HepG2 (cell line): ENCODE measurements around the gene PTPN14. TPM values are rescaled to one million over a fixed set of nuclear protein-coding genes. Genes with fewer than 3 reads are reported as not detected.
A peak's percentile ranks its signal among the peaks of the same experiment; 100 is the strongest.

Experiments used
- ELF1 ChIP-seq: sonication (generic); formaldehyde crosslinking; IDR thresholded peaks from 2 replicates; pipeline ENCODE4 v1.4.0; 2020; ENCODE audit warnings: missing genetic modification reagents
- HIVEP1 ChIP-seq: sonication (generic); formaldehyde crosslinking; IDR thresholded peaks from 2 replicates; pipeline ENCODE4 v1.4.0; 2020; ENCODE audit warnings: mild to moderate bottlenecking, missing genetic modification reagents
- RBM39 ChIP-seq: fragments of 200-400 bp; formaldehyde crosslinking; IDR thresholded peaks from one replicate; pipeline ENCODE4 v1.6.1; 2018; ENCODE audit warnings: antibody characterized with exemption, mild to moderate bottlenecking, low read depth, low read length; ENCODE audit not compliant: poor library complexity, severe bottlenecking
- RELA ChIP-seq: sonication (generic); formaldehyde crosslinking; IDR thresholded peaks from 2 replicates; pipeline ENCODE4 v1.4.0; 2020; ENCODE audit warnings: missing genetic modification reagents
- SAP130 ChIP-seq: IDR thresholded peaks from 2 replicates; pipeline ENCODE4 v1.6.1; 2016; ENCODE audit warnings: low read depth
- SP2 ChIP-seq: sonication (generic); formaldehyde crosslinking; IDR thresholded peaks from 2 replicates; pipeline ENCODE4 v1.5.1; 2020; ENCODE audit warnings: mild to moderate bottlenecking, missing genetic modification reagents
- ZFX ChIP-seq: sonication (generic); formaldehyde crosslinking; IDR thresholded peaks from 2 replicates; pipeline ENCODE4 v1.4.0; 2020; ENCODE audit warnings: mild to moderate bottlenecking, low read depth, missing genetic modification reagents, moderate library complexity
- ZNF101 ChIP-seq: sonication (generic); formaldehyde crosslinking; IDR thresholded peaks from 2 replicates; pipeline ENCODE4 v1.4.0; 2020; ENCODE audit warnings: mild to moderate bottlenecking, low read depth, missing genetic modification reagents, borderline replicate concordance
- ZNF354B ChIP-seq: sonication (generic); formaldehyde crosslinking; IDR thresholded peaks from 2 replicates; pipeline ENCODE4 v1.8.0; 2022; ENCODE audit warnings: mild to moderate bottlenecking, missing genetic modification reagents
- ZNF430 ChIP-seq: sonication (generic); formaldehyde crosslinking; IDR thresholded peaks from 2 replicates; pipeline ENCODE4 v1.9.0; 2021; ENCODE audit warnings: mild to moderate bottlenecking, missing genetic modification reagents
- polyA plus RNA-seq, 8 experiments: library from polyadenylated mRNA; depleted of rRNA in 3 of 8; stranded (reverse) in 7 of 8; unstranded in 1 of 8; fragments of >200 nt; fragmentation: Illumina TruSeq in 4 of 8; extraction: Trizol in 4 of 8; gene quantifications; 2 replicates each; pipeline versions ENCODE4 v1.2.1 to v1.2.3, GENCODE V29; 2011 to 2016; ENCODE audit warnings: low read depth in 4 of 8, missing spikeins in 1 of 8, mixed read lengths in 1 of 8; ENCODE audit not compliant: insufficient read depth in 1 of 8
- total RNA-seq, 5 experiments: library from RNA; depleted of rRNA; stranded (reverse); fragments of >200 nt; fragmentation: Illumina TruSeq; extraction: Trizol; gene quantifications; 2 replicates each; pipeline ENCODE4 v1.2.3, GENCODE V29; 2016; ENCODE audit warnings: low read depth in 1 of 5
- TF ChIP-seq, protein P1 (sequence below), 2 experiments: fragments of 450-650 bp in 1 of 2; sonication (generic) in 1 of 2; formaldehyde crosslinking in 1 of 2; IDR thresholded peaks; 2 replicates each; pipeline versions ENCODE4 v1.6.1 to v1.8.0; 2016 to 2022; ENCODE audit warnings: antibody characterized with exemption in 1 of 2, mild to moderate bottlenecking in 1 of 2, missing genetic modification reagents in 1 of 2
- TF ChIP-seq, protein P2 (sequence below): sonication (generic); formaldehyde crosslinking; IDR thresholded peaks from 2 replicates; pipeline ENCODE4 v1.5.1; 2020; ENCODE audit warnings: mild to moderate bottlenecking, missing genetic modification reagents, borderline replicate concordance
- TF ChIP-seq, protein P3 (sequence below): sonication (generic); formaldehyde crosslinking; IDR thresholded peaks from 2 replicates; pipeline ENCODE4 v1.8.0; 2022; ENCODE audit warnings: mild to moderate bottlenecking, missing genetic modification reagents, borderline replicate concordance
- TF ChIP-seq, protein P4 (sequence below): sonication (generic); formaldehyde crosslinking; IDR thresholded peaks from 2 replicates; pipeline ENCODE4 v1.4.0; 2020; ENCODE audit warnings: missing genetic modification reagents, mild to moderate bottlenecking, borderline replicate concordance

Gene PTPN14
- total and polyA plus RNA-seq, 2 of the 13 experiments (the other 11 are each of a cell fraction or from before 2014, with no cell fraction given): 3.9 to 4.7 TPM

DNA sequence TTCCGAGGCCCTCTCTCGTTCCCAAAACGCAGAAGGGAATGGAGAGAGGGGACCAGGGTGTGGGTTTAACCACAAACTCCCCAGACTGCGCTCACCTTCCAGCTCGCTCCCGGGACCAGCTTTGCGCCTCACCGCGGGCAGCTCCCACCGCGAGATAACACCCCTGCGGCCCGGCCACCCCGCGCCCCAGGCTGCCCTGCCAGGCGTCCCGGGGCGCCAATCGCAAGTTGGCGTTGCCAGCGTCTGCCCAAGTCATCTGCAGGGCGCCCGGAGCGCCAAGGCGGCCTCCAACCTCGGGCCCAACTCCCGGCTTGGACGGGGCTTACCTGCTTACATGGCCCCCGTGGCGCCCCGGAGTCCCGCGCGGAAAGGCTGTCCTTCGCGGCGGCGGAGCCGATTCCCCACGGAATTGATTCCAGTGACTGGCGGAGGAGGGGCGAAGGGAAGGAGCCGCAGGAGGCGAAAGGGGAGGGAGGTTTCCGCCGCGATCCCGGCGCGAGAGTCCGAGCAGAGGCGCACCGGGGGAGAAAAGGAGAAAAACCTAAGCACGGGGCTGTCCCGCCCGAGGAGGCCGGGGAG lies 456 bp downstream of the PTPN14 start (continued):
- TF ChIP-seq, protein P1, sequence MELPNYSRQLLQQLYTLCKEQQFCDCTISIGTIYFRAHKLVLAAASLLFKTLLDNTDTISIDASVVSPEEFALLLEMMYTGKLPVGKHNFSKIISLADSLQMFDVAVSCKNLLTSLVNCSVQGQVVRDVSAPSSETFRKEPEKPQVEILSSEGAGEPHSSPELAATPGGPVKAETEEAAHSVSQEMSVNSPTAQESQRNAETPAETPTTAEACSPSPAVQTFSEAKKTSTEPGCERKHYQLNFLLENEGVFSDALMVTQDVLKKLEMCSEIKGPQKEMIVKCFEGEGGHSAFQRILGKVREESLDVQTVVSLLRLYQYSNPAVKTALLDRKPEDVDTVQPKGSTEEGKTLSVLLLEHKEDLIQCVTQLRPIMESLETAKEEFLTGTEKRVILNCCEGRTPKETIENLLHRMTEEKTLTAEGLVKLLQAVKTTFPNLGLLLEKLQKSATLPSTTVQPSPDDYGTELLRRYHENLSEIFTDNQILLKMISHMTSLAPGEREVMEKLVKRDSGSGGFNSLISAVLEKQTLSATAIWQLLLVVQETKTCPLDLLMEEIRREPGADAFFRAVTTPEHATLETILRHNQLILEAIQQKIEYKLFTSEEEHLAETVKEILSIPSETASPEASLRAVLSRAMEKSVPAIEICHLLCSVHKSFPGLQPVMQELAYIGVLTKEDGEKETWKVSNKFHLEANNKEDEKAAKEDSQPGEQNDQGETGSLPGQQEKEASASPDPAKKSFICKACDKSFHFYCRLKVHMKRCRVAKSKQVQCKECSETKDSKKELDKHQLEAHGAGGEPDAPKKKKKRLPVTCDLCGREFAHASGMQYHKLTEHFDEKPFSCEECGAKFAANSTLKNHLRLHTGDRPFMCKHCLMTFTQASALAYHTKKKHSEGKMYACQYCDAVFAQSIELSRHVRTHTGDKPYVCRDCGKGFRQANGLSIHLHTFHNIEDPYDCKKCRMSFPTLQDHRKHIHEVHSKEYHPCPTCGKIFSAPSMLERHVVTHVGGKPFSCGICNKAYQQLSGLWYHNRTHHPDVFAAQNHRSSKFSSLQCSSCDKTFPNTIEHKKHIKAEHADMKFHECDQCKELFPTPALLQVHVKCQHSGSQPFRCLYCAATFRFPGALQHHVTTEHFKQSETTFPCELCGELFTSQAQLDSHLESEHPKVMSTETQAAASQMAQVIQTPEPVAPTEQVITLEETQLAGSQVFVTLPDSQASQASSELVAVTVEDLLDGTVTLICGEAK (IDR thresholded peaks at IDR 0.05): no peak
- TF ChIP-seq, protein P1 (CRISPR knock-in tag; IDR thresholded peaks at IDR 0.05): 0 out of 2 replicates have a peak, but pooled peaks have one; percentile 17
- TF ChIP-seq, protein P2, sequence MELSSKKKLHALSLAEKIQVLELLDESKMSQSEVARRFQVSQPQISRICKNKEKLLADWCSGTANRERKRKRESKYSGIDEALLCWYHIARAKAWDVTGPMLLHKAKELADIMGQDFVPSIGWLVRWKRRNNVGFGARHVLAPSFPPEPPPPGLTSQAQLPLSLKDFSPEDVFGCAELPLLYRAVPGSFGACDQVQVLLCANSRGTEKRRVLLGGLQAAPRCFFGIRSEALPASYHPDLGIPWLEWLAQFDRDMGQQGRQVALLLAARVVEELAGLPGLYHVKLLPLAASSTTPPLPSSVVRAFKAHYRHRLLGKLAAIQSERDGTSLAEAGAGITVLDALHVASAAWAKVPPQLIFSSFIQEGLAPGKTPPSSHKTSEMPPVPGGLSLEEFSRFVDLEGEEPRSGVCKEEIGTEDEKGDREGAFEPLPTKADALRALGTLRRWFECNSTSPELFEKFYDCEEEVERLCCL (CRISPR knock-in tag): no peak
- TF ChIP-seq, protein P3, sequence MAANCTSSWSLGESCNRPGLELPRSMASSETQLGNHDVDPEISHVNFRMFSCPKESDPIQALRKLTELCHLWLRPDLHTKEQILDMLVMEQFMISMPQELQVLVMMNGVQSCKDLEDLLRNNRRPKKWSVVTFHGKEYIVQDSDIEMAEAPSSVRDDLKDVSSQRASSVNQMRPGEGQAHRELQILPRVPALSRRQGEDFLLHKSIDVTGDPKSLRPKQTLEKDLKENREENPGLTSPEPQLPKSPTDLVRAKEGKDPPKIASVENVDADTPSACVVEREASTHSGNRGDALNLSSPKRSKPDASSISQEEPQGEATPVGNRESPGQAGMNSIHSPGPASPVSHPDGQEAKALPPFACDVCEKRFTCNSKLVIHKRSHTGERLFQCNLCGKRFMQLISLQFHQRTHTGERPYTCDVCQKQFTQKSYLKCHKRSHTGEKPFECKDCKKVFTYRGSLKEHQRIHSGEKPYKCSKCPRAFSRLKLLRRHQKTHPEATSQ: peak; percentile 82; the same call in 1 of the 2 replicates
- peak; percentile 50; the same call in 1 of the 2 replicates for TF ChIP-seq SP2 (CRISPR knock-in tag)
- TF ChIP-seq, protein P4, sequence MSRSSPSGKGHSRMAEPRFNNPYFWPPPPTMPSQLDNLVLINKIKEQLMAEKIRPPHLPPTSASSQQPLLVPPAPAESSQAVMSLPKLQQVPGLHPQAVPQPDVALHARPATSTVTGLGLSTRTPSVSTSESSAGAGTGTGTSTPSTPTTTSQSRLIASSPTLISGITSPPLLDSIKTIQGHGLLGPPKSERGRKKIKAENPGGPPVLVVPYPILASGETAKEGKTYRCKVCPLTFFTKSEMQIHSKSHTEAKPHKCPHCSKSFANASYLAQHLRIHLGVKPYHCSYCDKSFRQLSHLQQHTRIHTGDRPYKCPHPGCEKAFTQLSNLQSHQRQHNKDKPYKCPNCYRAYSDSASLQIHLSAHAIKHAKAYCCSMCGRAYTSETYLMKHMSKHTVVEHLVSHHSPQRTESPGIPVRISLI (CRISPR knock-in tag): 0 out of 2 replicates have a peak, but pooled peaks have one; percentile 26
- peak; percentile 31 for TF ChIP-seq RBM39
- TF ChIP-seq ZFX: peak; percentile 76
- no peak for TF ChIP-seq ZNF101 (CRISPR knock-in tag)
- TF ChIP-seq ZNF354B (CRISPR knock-in tag): peak; percentile 60; the same call in 1 of the 2 replicates
- no peak for TF ChIP-seq SAP130 (CRISPR knock-in tag)
- TF ChIP-seq ZNF430: no peak
- TF ChIP-seq RELA (CRISPR knock-in tag): no peak
- TF ChIP-seq ELF1: peak; percentile 43; the same call in 1 of the 2 replicates
- TF ChIP-seq HIVEP1 (CRISPR knock-in tag): peak; percentile 53; the same call in 1 of the 2 replicates
